GM12865 (cell line): ENCODE data around the gene SPTLC2.

Source experiments
- DNase-seq: peaks from one replicate; pipeline ENCODE4 v3.0.0; 2010; ENCODE audit warnings: low read depth
- H3K4me3 ChIP-seq: 2 replicates; pipeline ENCODE4 v1.5.1; 2011; ENCODE audit warnings: mild to moderate bottlenecking, low read depth, low read length, control low read depth
- CTCF ChIP-seq: IDR thresholded peaks from 2 replicates; pipeline ENCODE4 v1.5.1; 2011; ENCODE audit warnings: low read length, control low read depth, low read depth, inconsistent platforms; ENCODE audit not compliant: insufficient read depth; ENCODE audit errors: missing control alignments

SPTLC2 gene

DNA sequence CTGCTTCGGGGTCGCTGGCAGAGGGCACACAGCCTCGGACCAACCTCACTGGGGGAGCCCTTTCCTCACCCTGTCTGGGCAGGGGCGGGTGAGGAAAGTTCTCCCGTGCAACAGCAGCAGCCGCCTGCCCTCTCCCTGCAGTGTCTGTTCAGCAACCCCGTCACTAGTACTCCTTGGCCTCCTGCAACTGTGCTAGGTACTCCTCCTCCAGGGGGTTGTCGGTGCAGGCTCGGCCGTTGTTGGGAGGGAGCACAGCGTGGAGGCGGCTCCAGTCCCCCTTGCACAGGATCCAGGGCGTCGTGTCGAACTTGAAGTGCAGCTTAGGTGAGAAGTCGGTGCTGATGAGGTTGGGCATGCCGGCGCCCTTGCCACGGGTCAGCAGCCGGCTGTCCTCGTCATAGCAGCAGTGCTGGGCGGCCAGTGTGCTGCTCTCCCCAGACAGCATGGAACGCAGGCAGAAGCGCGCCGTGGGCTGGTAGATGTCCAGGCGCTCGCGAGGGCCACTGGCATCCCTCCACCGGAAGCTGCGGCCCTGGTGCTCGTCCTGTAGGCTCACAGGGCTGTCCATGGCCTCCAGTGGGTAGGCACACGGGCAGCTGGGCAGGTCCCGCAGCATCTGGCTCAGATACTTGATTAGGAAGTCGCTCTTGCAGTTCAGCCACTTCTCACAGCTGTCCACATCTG is 140.9 kb downstream of the SPTLC2 start:
- DNase-seq = no peak
- no peak for TF ChIP-seq CTCF
- no peak overlapping the region for H3K4me3 ChIP-seq

DNA sequence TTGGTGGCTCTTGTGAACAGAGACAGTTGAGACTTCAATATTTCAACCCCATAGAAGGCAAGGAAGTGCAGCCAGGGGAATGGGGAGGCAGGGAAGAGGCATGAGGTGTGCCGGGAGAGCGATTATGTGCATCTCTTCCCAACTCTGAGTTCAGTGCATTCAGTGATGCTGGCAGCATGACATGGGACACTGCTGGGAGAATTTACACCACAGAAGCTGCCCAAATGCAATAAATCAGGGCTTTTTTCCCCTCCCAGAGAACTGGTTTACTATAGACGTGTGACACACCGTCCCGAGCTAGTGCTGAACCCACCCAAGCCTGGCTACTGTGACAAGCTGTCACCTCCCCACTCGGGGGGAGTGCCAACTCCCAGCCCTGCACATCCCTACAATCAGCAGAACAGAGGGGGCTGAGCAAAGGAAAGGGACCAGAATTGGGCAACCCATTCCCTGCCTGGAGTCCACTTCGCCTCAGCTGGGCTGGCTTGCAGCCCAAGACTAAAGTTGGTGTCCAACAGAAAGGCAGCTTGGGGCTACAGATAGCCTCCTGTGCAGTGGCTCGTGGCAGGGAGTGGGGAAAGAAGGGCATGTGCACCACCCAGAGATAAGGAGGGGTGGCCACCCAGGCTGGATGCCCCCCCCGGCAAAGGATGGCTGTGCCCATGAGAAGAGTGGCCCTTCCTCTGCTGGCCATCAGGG is 141.8 kb downstream of the SPTLC2 start:
- no peak for DNase-seq
- no peak overlapping the region for H3K4me3 ChIP-seq
- no peak for TF ChIP-seq CTCF

GRCh38 chr14:77473921-77474320 is 142.5 kb downstream of the SPTLC2 start:
- H3K4me3 ChIP-seq = no peak overlapping the region
- TF ChIP-seq CTCF = no peak

DNA sequence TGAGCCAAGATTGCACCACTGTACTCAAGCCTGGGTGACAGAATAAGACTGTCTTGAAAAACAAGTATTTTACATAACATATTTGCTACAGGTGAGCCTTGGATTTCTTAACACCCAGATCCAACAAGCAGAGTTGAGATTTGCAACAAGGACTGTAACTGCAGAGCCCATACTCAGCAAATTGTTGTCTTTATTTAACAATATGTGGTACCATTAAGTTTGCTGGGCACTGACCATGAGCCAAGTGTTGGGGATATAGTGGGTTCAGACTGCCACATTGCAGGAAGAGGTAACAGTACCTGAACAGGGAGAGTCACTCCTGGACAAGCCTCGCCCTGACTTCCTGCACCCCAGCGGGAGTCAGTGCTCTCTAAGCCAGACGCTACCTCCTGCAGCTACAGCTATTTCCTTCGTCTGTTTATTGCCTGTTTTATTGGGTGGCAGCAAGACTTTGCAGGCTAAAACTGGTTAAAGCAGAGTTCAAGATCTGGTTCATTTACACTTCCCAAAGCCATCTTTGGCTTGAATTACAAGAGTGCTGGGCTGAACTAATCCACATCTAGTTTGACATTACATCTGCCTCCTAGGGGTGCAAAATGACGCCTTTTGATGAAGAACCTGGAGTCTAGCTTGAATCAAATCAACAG is 146.1 kb downstream of the SPTLC2 start:
- no peak overlapping the region for H3K4me3 ChIP-seq
- TF ChIP-seq CTCF = no peak
- DNase-seq = no peak

More at GRCh38 chr14:77473921-77474320, 142.5 kb downstream of the SPTLC2 start:
- no peak for DNase-seq

DNA sequence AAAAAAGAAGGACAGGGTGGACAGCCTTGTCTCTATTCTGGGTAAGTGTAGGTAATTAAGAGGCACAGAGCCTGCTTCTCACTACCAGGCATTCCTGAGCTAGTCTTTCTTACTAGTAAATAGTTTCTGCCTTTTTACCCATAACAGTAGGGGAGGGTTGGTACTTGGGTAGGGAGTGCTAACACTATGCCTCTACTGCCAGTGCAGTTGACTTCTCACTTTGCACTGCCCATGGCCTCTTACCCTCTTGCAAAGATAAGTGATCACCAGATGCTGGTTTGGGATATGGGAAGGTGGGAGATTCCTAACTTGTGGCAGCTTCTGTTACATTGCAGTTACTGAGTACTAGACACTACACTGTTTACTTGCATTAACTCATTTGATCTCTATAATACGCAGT is 146.9 kb downstream of the SPTLC2 start:
- TF ChIP-seq CTCF = no peak
- no peak for DNase-seq
- no peak overlapping the region for H3K4me3 ChIP-seq

DNA sequence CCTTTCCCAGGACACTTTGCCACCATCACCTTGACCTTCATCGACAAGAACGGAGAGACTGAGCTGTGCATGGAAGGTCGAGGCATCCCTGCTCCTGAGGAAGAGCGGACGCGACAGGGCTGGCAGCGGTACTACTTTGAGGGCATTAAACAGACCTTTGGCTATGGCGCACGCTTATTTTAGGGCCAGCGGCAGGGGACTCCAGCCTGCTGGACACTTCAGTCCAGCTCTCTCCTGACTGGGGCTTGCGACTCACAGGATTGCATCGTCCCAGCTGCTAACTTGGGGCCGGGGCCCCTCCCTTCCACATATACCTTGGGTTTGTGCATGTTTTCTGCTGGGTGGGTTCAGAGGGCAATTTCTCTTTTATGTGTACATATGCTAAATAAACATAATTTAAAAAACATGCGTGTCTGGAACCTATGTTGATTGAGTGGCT is 147.4 kb downstream of the SPTLC2 start:
- no peak for DNase-seq
- H3K4me3 ChIP-seq = no peak overlapping the region
- no peak for TF ChIP-seq CTCF
